Mammary epithelial cell (primary cell): Measurements from ENCODE around the gene GSTM2.

Experiments used
- EZH2 ChIP-seq: IDR thresholded peaks from 2 replicates; pipeline ENCODE4 v1.6.1; 2012; ENCODE audit warnings: low read length, inconsistent platforms, borderline replicate concordance
- TF ChIP-seq, protein P1 (sequence below), 2 donors: IDR thresholded peaks in 1 of 2; conservative IDR thresholded peaks in 1 of 2; 2 replicates each; pipeline ENCODE4 v1.5.1; 2011 to 2012; ENCODE audit warnings: inconsistent platforms in 2 of 2, low read length in 2 of 2, mild to moderate bottlenecking in 2 of 2, control low read depth in 1 of 2, low read depth in 1 of 2; ENCODE audit not compliant: insufficient read depth in 1 of 2; ENCODE audit errors: extremely low read depth in 1 of 2

DNA sequence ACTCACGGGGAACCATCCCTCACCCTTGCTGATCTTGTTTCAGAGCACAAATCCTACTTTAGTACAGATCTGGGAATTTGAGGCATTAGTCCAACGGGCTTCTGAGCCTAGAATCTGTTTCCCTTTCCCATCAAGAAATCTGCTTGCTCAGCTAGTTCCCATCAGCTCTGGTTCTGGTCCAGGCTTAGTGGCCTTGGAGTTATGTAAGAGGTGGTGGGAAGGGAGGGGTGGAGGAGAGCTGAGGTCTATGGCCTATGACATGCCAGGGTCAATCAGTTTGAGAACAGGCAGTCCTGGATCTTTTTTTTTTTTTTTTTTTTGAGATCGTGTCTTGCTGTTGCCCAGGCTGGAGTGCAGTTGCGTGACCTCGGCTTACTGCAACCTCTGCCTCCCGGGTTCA is 23.9 kb downstream of the GSTM2 start:
- no peak for TF ChIP-seq EZH2
- TF ChIP-seq, protein P1, sequence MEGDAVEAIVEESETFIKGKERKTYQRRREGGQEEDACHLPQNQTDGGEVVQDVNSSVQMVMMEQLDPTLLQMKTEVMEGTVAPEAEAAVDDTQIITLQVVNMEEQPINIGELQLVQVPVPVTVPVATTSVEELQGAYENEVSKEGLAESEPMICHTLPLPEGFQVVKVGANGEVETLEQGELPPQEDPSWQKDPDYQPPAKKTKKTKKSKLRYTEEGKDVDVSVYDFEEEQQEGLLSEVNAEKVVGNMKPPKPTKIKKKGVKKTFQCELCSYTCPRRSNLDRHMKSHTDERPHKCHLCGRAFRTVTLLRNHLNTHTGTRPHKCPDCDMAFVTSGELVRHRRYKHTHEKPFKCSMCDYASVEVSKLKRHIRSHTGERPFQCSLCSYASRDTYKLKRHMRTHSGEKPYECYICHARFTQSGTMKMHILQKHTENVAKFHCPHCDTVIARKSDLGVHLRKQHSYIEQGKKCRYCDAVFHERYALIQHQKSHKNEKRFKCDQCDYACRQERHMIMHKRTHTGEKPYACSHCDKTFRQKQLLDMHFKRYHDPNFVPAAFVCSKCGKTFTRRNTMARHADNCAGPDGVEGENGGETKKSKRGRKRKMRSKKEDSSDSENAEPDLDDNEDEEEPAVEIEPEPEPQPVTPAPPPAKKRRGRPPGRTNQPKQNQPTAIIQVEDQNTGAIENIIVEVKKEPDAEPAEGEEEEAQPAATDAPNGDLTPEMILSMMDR (conservative IDR thresholded peaks at IDR 0.05 in 1 of 2, IDR thresholded peaks at IDR 0.05 in 1 of 2; ENCODE audit: extremely low read depth in 1 of 2, insufficient read depth in 1 of 2, low read depth in 1 of 2, low read length in 2 of 2), result no peak
